HG03066 (cell line): ENCODE data around the gene ADARB1.

Experiments used
- ATAC-seq: cut with Tn5 transposase; IDR thresholded peaks from one replicate; pipeline ENCODE4 v1.9.1; 2021; ENCODE audit warnings: low read depth; ENCODE audit not compliant: unreplicated experiment

ADARB1 gene

DNA sequence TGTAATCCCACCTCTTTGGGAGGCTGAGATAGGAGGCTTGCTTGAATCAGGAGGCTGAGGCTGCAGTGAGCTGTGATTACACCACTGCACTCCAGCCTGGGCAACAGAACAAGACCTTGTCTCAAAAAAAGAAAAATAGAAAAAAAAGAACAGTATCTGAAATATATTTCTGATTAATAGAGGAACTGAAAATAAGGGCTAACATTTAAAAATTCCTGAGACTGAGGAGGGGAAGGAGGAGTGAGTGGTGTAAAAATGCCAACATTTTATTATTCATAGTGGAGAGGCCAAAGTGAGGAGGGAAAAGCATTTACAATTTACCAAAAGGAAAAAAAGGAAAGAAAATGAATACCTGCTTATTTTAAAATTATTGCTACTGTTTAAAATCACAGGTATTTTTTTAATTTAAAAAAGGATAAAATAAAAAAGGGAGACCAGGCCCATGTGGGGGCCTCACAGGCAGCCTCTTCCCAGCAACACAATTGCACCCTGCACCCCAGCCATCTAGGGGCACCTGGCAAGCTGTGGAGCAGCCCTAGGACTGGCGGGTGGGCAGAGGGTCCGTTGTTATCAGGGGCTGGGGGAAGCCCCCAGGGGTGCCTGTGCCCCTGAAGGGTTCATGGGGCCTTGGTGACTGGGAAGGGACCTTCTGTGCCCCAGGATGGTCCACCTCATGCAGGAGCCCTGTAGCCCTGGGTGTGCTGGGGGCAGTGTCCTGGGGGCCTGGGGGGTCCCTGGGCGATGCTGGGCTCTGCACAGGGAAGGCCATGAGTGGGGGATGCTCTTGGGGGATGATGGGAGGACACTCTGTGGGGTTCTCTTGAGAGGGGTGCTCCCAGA is 34.8 kb upstream of the ADARB1 start:
- no peak for ATAC-seq

DNA sequence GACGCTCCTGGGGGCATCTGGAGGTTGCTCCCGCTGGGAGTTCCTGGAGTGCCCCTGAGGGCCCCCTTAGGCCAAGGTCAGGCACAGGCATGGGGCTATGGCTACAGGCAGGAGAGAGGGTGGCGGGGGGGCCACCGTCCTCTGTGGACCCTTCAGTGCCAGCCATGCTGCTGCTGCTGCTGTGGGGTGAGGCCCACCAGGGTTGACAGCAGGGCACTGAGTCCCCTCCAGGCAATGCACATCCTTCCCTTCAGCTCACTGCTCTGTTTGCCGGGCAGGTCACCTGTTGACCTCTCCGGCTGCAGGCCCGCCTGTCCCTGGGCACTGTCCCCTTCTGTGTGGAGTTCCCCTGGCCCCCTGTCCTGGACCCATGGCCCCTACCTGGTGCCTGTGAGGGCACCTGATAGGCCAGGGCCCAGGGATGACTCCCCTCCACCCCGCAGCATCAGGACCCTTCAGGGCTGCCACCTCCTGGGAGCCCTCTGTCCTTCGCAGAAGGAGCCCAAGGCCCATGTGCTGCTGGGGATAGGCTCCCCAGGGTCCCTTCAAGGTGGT is 34.1 kb upstream of the ADARB1 start:
- ATAC-seq, result no peak

DNA sequence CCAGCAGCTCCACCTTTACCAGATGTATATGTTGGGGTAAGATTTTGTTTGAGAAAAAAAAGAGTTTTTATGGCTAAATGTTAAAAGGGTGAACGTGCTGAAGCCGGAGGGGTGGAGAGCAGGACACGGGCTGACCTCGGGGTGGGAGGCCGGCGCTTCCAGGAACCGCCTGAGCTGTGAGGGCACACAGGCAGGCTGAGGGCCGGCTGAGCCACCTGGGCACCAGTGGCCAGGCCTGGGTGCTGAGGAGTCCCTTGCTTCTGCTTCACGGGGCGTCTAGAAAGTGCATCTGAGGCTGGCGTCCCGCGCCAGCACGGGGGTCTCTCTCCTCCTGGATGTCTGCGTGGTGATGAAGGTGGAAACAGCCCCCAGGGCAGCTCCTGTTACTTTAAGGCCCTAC is 33.6 kb upstream of the ADARB1 start:
- ATAC-seq, result no peak

DNA sequence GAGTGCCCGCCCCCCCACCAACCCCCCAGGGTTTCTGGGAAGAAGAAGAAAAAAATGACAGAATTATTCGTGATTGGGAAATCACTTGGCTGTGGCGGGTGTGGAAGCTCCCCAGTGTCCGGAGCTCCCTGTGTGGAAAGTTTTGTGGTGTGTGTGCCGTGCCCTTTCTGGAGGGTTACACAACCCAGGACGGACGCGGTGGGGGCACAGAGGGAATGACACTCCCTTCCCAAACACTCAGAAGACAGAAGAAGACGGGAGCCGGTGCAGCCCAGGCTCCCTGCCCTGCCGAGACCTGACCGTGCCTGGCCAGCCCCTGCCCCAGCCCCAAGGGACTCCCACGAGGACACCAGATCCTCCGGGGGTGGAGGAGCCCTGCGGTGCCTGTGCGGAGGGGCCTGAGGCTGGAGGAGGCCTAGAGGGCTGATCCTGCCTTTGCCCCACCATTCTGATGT is 33.0 kb upstream of the ADARB1 start:
- ATAC-seq, result no peak

DNA sequence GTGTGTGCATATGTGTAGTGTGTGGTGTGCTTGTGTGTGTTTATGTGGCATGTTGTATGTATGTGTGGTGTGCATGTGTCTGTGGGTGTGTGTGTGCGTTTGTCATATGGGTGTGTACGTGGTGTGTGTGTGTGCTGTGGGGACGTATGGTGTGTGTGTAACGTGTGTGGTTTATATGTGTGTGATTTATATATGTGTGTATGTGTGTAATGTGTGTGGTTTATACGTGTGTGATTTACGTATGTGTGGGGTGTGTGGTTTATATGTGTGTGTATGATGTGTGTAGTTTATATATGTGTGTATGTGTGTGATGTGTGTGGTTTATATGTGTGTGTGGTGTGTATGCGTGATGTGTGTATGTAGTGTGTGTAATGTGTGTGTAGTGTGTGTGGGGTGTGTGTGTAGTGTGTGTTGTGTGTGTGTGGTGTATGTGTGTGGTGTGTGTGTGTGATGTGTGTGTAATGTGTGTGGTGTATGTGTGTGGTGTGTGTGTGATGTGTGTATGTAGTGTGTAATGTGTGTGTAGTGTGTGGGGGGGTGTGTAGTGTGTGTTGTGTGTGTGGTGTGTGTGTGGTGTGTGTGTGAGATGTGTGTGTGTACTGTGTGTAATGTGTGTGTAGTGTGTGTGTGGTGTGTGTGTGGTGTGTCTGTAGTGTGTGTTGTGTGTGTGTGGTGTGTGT is 32.3 kb upstream of the ADARB1 start:
- no peak for ATAC-seq

DNA sequence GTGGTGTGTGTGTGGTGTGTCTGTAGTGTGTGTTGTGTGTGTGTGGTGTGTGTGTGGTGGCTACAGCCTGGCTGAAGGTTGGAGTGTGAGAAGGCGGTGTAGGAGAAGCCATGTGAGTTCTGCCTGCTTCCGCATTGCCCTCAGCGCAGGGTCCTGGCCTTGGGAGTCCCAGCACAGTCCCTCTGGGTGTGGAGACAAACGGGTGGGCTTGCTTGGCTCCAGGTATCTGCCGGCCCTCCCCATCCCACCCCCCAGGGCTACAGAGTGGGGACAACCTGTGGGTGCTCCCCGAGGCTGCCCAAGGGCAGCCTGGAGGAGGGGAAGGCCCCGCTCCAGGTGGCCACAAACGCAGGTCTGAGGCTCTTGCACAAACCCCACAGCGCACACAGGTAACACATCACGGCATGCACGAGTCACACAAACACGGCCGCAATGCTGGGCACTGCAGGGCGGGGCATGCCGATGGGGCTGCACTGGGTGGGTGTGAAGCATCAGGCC is 31.7 kb upstream of the ADARB1 start:
- ATAC-seq, result no peak

DNA sequence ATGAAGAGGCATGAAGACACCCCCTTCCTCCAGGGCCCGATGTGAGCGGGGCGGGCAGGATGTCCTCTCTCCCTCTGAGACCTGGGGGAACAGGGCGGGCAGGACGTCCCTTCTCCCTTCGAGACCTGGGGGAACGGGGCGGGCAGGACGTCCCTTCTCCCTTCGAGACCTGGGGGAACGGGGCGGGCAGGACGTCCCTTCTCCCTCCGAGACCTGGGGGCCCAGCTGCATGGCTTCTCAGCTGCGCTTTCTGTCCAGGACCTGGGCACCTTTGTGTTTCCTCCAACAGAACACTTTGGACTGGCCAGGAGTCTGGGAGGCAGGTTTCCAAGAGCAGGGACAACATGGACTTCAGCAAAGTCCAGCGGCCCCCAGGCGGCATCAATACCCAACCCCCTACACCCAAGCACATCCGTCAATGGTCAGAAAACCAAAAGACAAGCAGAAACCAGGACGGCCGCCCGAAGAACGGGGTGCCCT is 30.8 kb upstream of the ADARB1 start:
- no peak for ATAC-seq

DNA sequence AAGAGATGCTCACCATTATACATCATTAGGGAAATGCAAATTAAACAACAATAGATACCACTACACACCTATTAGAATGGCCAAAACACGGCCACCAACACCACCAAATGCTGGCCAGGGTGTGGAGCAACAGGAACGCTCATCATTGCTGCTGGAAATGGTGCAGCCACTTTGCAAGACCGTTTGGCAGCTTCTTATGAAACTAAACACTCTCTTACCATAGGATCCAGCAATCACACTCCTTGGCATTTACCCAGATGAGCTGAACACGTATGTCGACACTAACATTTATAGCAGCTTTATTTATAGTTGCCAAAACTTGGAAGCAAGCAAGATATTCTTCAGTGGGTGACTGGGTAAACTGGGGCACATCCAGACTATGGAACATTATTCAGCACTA is 28.9 kb upstream of the ADARB1 start:
- ATAC-seq, result no peak

DNA sequence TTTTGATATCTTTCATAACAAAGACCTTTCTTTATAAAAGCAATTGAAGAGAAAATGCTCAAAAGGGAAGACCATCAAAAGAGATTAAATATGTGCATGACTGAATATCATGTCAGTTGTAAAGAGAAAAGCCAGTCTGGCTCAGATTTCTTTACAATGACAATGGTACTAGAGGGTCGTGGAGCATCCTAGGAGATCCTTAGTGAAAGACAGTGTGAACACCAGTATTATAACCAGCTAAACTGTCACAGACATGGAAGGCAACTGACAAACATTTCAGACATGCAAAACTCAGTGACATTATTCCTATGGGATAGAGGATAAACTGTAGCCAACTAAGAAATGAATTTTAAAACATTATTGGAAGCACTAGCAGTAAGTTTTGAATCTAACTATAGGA is 27.1 kb upstream of the ADARB1 start:
- no peak for ATAC-seq

DNA sequence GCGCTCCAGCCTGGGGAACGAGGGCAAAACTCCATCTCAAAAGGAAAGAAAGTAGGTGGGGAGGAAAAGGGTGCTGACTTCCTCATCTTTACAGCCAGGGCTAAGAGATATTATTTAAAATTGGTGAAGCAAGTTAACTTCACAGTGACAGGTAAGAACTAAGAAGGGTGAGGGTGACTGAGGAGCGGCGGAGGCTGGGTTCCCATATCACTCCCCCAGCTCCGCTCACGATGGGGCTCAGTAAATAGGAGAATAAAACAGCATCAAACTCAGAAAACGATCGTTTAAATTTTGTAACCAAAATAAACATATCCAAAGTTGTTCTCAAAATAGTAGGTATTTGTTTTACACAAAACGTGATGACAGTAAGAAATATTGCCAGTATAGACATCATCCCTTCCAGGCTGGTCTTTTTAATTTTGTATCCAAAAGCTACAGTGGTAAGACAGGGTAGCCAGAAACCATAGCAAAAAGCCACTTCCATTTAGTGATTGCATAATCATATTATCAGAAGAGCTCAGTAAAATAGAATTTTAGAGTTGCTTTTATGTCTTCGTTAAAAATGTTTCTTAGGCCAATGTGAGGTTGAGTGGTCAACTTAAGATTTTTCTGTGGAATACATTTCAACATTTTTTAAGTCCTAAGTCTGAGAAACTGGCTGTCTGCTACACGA is 26.2 kb upstream of the ADARB1 start:
- ATAC-seq, result no peak

DNA sequence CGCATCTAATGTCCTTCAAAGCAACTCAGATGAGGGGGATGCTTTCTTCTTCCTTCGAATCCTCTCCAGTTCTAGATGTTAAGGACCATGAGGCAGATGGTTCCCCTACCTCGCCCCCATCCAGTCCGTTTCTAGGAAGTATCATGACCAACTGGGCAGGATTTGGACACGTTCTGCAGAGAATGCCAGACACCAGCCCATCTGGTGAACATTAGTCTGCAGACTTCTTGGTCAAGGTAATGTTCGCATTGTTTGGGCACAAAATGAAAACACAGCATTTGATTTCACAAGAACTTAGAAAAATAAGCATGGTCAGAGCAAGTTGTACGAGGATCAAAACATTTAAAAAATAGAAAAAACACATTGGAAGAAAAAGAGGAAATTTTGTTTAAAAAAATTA is 25.4 kb upstream of the ADARB1 start:
- no peak for ATAC-seq

DNA sequence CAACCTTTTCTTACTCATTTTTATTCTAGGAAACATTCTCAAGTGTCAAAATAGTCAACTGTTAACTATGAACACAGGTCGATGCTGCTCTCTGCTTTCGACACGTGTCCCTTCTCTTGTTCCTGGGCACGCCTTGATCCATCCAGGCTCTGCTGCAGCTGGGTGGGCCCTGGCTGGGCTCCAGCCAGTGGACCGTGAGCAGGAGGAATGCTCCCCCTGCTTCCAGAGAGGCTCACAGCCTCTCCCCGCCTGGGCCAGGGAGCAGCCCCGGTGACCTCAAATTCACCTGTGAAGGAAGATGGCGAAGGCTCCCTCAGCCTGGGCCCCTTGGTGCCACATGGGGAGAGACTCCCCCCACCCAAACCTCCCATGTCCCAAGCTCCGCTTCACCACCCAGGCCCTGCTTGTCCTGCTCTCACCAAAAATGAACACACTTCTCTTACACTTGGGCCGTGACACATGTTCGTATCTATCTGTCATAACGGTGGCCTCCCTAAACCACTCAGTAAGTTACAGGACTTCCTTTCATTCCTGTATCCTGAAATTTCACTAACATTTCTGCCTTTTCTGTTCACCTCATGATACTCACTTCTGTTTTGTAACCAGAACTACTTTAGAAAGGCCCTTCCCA is 24.6 kb upstream of the ADARB1 start:
- ATAC-seq, result no peak

DNA sequence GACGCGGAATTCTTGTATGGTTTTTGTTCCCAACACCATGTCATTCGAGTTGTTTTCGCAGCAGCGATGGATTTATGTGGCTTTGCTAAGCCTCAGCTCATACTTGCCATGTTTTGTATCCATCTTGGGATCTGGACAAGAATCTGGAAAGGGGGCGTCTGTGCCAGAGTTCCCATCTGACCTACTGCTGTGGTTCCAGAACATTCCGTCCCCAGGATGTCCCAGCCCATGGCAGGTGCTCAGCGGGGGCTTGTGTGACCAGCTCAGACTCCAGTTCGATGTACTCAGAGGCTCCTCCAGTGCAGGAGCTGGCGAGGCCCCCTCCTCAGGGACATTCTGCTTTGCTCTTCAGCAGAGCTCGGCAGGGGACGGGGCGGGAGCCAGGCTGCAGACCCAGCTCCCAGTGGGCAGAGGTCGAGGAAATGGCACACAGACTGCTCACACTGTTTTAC is 24.0 kb upstream of the ADARB1 start:
- no peak for ATAC-seq

DNA sequence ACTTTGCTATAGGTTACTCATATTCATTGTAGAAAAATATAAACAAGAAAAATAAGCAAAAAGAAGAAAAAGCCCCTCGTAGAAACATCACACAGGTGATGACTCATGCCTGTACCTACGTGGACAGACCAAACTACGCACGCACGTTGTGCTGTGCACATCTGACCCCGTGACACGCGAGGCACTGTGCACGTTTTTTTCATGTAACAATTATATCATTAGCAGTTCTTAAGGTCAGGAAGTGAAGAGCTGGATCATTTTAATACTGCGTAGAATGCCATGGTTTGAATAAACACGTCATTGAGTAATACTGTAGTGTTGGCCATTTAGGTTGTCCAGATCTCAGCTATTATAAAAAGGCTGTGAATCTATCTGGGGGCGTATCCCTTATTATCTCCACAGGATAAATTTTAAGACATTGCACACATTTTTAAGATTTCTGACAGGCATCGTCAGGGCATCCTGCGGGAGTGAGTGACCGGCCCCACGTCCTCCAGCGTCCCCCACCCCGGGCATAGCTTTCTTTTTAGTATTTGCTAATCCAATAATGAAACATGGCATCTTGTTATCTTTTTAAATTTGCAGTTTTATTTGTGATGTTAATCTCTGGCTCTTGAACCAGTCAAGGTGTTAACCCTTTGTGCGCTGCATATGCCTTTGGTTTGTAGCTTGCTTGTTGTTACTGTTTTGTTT is 23.4 kb upstream of the ADARB1 start:
- no peak for ATAC-seq

DNA sequence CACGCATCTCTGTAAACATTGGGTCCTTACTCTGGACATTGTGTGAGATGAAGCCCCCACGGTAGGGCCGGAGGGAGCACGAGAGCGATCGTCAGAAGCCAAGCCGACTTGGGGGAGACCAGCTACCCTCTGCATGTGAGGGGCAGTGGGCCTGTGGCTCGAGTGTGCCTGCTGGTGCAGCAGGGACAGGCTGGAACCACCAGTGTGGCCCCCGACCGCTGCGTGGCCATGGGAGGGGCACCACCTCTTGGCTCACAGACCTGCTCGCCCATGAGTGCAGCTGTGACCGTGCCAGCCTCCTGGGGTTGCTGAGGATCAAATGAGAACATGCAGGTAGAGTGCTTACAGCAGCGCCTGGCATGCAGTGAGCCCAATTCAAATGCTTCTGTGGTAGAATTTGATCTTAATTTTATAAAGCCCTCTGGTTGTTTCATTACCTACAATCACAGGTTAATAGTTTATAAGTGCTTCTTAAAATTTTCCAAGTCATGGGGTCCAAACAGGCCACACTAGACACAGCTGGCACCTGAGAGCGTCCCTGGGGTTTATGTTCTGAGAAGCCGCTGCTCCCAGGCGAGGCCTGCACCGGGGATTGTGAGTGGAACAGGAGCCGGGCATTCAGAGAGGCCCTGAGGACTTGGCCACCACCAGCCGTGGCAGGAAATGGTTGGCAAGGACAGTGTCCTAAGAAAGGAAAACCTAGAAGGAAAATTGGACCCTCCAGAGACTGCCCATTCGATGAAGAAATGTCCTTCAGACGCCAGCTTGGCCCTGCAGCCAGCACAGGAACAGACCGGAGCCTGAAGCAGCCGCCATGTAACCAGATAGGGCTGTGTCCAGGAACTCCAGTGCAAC is 22.6 kb upstream of the ADARB1 start:
- ATAC-seq, result no peak

DNA sequence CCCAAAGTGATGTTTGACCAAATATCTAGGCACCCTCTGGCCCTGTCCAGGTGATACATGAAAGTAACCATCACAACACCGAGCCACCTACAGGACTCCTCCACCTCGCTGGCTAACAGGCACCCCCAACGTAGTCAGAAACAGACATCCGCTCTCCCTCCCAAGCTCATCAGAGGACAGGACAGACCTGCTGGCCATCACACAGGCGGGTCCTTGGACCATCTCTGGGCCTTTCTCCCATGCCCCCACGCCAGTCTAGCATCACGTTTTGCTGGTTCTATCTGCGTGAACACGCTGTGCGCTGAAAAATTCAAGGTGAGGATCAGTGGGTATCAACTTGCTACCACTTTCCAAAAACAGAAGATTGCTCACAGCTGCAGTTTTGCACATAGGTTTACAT is 21.4 kb upstream of the ADARB1 start:
- ATAC-seq, result no peak

DNA sequence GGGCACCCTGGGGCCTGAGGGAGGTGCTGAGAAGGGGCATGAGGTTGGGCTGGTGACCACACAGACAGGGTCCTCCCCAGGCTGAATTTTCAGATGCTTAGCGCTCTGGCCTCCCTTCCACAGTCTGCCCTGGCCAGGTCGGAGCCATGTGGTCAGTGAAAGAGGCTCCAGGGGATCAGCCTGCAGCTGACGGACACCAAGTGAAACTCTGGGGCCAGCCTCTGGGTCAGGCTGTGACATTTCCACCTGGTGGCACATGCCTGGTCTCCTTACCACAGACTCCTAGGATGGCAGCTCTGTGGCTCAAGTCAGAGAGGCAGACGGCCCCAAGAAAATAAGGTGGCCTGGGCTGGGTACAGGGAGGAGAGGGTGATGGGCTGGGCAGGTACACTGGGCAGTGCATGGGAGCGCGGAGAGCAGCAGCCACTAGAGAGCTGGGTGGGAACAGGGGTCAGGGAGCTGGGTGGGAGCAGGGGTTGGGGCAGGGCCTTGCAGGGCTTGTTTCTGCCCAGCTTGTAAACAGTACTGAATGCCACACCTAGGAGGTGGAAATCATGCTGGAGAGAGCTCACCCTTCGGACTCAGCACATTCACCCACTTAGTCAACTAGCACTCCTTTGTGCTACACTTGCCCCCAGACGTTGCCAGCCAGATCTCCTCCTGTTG is 20.7 kb upstream of the ADARB1 start:
- ATAC-seq, result no peak

DNA sequence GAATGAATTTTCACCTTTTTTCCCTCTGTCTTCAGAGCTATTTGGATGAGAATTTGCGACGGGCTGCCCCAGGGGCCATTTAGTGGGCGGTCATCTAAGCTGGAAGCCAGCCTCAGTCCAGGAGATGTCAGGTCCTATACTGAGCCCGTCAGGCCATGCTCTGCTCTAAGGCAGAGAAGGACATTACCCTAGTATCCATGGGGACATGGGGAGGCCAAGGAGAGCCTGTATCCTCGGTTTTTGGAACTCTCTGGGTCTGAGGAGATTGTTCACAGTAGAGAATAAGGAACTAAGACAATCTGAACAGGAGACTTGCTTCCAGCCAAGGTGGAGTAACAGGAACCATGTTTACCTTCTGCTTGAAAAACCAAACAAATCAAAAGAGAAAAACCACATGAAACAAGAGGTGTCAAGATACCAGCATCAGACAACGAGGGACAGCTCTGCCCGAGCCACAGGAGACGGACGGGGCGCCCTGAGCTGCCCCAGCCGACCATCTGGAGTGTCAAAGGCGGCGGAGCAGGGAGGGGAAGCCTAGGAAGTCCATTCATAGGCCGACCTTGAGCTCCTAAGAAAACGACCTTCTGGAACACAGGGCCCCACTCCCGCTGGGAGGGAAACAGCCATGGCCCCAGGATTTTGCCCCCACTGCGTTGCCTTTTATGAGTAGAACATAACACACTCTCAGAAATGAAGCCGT is 20.0 kb upstream of the ADARB1 start:
- no peak for ATAC-seq
